GM21526 (cell line): Measurements from ENCODE around the gene MCC.

Experiments
- ATAC-seq: cut with Tn5 transposase; IDR thresholded peaks from one replicate; pipeline ENCODE4 v1.9.1; 2021; ENCODE audit warnings: moderate library complexity; ENCODE audit not compliant: unreplicated experiment, low FRiP score

MCC gene

DNA sequence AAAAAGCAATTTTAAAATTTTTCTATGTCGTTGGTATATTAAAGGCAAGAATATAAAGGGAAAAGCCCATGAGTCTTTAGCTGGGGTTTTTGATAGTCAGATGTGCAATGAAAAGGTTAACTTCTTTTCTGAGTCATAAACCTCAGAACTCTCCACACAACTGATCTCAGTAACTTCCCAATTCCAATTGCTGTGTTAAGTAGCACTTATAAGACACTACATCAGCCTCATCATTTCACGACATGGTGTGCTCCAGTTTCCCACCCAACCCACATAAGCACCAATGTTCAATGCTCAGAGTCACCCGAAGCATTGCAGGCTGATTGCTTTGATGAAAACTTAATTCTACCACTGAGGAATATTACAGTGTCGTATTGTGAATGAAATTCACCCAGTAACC is 209.3 kb downstream of the MCC start:
- no peak for ATAC-seq

DNA sequence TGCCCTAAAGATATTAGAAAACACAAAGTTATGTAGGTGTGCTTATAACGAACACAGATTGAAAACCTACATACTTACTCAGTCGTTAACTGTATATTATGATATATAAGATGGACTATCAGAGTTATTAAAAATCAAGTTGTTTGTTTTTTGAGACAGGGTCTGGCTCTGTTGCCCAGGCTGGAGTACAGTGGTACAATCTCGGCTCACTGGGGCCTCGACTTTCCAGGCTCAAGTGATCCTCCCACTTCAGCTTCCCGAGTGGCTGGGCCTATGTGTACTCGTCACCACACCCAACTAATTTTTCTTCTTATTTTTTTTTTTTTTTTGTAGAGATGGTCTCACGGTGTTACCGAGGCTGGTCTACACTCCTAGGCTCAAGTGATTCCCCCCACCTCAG is 211.8 kb downstream of the MCC start:
- ATAC-seq = no peak

DNA sequence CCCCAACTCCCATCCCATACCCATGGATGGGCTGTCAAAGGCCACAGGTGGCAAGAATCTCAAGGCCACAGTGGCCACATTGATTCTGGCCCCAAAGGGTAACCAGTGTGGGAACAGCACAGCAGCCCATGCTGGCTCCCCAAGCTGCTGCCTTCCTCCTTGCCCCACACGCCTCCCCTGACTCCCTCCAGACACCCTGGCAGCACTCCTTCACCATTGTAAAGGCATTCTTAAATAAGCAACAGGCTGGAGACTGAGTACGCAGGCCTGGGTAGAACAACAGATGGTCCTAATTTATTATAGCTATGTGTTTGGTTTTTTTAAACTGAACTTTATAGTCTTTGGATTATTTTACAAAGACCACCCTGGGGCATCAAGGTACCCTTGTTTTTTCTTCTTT is 212.3 kb downstream of the MCC start:
- no peak for ATAC-seq

DNA sequence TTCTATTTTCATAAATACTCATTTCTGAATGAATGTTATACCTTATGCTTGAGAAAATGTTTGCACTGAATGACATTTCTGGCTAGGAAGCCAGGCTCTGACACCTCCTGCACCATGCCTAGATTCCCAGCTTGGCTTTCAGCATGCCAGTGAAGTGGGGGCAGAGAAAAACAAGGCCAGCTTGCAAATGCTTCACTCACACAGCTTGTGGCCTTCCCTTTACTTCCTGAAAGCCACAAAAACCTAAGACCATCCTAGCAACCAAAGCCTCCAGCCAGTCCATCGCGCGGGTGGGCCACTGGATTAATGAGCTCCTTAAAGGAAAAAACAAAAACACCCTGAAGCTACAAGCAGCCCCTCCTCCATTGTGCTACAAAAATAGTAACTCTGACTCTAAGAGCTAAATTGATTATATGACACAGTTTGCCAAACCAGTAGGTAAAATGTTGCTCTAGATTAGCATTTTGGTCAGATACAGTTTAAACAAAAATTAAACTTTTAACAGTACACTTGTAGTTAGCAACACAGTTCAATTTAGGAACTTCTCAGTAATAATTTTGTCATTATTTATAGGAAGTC is 213.3 kb downstream of the MCC start:
- ATAC-seq = no peak

DNA sequence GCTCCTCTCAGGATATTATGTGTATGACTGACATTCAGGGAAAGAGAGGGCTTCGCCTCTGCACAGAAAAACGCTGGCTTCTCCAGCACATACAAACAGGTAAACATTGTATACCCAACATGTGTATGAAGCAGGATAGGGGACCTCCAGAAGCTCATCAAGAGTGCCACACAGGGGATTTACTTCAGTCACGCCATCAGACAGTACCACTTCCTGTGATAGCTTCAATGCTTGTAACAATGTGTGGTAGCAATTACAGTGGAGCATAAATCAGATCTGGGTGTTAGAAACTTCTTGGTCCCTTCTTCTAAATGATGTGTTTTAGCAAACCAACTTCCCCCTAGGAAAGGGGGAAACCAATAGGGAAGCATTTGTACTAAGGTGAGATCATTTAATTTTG is 214.3 kb downstream of the MCC start:
- no peak for ATAC-seq

DNA sequence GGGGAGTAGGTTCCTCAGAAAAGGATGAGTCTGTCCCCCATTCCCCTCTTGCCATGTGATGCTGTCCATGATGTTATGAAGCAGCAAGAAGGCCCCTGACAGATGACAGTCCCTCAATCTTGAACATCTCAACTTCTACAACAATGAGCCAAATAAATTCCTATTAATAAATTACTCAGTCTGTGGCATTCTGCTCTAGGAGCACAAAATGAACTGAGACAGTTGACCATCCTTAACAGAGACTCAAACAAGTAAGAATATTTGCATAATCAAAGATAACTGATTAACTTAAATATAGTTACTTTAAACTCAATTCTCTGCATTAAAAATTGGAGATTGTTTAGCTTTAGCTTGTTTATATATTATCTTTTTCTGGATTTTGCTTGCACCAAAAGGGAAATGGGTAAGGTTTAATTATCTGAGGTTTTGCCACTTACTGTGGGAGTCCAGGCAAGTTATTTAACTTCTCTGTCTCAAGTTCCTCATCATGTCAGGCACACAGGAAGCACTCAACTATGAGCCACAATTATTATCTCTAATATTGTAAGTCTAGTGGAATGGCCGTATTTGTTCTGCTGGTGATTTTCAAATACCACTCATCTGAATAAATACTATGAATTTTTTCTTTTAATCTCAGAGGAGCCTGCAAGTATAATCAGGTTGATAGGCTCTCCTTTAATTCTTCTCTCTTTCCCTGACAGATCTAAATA is 216.4 kb downstream of the MCC start:
- no peak for ATAC-seq

DNA sequence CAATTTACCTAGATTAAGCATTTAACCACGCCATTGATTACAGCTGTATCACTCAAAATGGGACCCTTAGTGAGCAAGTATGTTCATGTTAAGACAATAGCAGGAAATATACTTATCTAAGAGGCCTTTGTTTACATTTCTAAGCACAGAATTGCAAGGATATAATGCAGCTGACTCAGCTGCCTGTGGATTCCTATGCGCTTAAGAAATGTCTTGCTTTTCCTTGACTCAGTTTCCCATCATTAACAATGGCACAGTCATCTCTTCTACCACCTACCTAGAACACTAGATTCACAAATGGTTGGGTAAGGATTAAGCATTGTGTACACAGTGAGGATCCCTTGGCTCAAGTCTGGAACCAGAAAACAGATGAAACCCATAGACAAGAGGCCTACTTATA is 217.2 kb downstream of the MCC start:
- no peak for ATAC-seq

DNA sequence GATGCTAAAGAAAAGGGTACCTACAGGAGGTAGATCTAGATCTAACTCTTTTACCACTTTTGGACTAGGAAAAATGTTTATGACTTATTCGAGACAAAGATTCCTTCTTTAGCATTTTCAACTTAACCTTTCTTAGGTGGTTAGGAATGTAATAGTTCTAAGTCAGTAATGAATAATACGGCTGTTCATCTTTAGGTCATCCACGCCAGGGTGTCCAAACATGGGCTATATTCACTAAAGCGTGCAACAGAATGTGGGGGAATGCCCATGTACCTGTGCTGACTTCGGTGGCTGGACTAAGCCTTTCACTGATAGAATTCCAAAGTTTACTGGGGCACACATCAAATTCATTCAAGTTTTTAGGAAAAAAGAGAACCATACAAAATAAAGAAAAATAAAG is 218.2 kb downstream of the MCC start:
- ATAC-seq = no peak

DNA sequence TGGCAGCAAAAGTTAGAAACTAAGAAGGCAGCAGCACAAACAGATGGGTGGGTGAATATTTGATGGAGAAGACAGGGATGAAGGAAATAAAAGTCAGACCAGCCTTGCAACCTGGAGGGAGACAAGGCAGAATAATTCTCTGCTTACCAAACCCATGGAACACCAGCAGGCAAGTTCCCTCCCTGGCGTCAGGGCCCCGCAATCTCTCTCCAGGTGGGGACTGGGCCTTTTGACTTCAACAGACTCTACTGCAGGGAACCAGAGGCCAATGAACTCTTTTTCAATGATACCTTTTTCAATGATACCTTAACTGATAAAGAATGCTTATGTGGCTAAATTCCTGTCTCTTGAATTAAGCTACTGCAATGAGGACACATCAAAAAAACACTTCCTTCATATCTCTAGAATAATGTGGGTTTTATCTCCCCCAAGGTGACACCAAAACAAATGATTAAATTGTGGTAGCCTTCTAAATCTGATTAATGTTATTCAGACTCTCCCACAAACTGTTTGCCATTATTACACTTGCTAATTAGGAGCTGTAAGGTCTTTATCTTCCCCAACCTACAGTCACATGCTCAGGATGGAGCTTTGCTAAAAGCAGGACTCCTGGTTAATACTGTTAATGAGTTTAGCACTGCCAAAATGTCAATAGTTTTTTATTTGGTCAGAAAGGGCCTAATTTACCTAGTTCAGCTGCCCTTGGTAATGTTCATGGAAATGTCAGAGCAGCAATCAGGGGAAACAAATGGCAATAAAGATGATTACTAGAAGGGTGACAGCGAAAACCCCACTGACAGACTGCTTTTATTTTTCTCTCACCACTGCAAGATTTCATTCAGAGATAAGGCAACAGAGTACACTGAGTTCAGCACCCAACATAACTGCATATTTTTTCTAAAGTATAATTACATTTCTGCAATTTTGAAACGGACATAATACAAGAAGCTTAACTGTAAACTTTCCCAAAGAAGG is 218.9 kb downstream of the MCC start:
- ATAC-seq = no peak

DNA sequence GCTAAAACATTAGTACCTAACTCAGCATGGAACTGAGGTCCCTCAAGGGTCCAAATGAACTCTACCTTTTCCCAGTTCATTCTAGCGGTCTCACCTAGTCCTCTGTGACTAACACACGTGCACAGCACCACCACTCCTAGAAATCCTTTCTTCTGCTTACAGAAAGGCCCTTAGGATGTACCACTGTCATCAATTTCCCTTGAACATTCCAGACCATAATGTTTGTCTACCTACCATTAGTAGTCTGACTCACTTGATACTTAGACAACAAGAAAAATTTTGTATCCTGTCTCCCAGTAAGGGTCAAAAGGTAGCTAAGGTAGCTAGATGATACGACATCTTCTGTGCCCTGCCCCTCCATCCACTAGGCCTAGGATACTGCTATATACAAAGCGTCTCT is 220.0 kb downstream of the MCC start:
- ATAC-seq = no peak

DNA sequence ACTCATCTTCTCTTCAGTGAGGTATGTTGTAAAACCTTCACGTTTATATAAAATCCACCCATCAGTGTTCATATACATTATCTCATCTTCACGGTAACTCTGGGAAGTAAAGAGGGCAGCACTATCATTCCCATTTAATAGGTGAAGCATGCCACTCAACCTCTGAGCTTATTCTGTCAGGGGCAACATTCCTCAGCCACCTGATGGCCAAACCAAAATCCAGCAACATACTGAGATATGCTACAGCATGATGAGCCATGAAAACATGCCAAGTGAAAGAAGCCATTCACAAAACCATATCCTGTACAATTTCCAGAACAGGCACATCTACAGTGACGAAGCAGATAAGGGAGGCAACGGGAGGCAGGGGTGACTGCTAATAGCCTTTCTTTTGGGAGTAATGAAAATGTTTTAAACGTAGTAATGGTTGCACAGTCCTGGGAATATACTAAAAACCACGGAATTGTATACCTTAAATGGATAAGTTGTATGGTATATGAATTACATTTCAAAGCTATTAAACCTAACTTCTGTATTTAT is 220.8 kb downstream of the MCC start:
- no peak for ATAC-seq

DNA sequence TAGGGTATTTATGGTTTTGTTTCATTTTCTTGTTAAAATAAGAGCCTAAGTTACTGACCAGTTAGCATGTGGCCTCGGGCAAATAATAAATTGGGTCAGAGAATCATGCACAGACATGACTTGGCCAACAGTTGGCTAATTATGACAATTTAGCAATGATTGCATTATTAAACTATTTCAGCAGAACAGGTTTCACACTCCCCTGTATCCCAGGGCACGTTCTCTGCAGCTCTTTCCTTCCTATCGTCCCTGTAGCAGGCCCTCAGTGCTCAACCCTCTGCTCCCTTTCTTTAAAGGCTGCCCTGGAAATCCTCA is 221.4 kb downstream of the MCC start:
- ATAC-seq = no peak

DNA sequence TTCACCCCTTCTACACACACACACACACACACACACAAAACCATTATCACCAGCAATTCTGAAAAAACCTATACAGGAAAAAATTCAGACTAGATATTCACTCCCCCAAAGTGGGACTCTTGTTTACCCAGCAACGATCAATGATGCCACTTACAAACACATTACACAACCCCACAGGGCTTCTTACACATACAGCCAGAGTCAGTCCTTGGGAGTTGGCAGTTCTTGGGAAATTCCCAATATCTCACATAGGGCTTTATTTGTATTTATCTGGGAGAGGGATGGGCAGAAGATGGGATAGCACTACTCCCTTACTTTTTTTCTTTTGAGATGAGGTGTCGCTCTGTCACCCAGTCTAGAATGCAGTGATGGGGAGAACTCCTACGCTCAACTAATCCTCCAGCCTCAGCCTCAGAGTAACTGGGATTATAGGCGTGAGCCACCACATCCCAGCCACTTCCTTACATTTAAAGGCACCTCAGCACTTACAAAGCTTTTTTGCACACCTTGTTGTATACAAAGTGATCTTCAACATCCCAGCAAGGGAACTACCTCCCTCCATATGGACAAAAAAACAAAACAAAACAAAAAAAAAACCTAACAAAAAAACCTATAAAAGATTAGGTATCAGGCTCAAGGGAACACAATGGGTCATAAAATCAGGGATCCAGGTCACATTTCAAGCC is 221.9 kb downstream of the MCC start:
- ATAC-seq = no peak

DNA sequence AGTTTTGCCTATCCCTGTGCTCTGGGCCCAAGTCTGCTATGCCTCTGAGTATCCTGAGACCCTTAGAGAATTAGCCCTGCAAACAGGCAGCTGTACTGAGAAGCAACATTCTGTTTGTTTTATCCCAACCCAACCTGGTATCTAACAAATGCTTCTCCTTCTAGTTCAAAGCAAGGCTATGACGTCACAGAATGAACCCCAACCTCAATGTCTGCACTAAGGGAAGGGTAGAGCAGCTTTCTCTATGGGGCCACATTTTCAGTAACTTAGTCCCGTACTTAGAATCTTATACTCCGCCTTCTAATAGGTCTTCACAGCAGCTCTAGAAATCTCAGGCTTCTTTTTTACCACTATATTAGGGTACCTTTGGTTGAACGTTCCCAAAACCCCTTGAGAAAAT is 223.1 kb downstream of the MCC start:
- no peak for ATAC-seq

DNA sequence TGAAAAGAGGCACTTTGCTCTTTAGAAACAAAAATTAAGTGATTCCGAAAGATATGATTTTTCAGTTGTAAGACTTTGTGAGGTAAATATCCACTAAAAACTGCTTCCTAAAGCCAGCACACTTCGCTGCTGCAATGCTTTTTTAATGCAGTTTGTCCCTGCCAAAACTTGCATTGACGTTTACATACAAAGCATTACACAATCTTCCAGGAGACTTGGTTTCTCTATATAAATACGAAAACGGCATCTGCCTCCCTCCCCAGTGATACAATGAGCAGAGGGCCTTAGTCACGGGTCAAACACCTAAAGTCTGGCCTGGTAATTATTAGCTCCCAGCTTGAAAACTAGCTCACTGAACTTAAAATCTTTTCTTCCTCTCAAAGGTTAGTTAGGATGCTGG is 224.2 kb downstream of the MCC start:
- ATAC-seq = no peak

DNA sequence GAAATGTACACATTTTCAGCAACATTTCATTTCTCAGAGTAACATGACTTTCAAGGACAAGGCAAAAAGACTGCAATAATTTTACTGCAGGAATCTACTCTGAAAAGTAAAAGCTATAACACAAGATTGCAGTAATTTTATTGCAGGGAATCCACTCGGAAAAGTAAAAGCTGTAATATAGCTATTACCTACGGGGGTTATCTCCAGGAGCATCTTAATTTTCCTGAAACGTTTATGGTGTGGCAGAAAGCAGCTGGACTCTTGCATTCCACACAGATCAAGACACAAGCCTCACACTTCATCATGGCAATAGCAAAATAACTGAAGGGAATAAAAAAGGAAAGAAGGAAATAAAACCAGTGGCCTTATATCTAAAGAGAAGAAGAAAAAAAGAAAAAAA is 224.7 kb downstream of the MCC start:
- no peak for ATAC-seq

DNA sequence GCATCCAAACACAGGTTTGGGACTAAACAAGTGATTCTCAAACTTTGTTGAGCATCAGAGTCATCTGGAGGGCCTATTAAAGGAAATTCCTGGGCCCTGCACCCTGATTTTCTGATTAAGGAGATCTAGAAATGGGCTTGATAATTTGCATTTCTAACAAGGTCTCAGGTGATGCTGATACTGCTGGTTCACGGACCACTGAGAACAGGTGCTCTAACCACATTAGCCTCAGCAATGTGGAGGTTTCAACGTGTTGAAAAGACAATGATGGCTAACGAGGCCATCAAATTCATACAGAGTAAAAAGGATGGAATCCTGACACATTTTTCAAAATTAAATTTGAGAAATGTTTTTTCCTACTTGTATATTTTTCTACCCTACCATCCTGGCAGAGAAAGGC is 225.6 kb downstream of the MCC start:
- ATAC-seq = no peak

DNA sequence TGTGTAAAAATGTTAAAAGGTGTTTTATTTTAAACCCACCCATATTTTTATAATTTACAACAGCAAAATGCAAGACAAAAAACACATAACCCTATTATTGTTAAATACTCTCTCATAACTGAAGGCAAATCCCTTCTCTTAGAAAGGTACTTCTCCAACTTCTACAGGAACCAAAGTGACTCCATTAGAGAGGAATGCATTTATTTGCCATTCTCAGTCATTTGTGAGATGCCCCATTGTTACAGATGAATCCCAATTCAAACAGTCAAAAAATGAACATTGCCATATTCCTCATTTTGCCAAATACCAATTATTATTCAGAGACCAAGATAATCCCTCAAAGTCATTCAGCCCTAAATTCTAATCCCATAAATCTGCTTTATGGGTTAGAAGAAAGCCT is 229.2 kb downstream of the MCC start:
- ATAC-seq = no peak

DNA sequence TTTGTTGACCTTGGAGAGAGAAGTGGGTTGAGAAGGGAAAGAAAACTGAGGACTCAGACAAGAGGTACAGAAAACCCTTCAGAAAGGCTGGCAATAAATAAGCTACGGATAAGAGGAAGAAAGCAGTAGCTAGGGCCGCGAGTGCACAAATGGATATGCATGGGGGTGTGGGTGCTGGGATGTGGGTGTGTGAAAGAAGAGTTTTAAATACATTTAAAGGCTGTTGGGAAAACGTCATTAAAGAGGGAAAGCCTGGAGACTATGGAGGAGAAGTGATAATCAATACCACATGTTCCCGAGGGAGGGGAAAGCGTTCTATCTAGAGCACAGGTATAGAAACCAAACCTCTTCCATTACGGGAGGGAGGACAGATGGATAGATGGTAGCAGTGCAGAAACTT is 230.7 kb downstream of the MCC start:
- no peak for ATAC-seq

DNA sequence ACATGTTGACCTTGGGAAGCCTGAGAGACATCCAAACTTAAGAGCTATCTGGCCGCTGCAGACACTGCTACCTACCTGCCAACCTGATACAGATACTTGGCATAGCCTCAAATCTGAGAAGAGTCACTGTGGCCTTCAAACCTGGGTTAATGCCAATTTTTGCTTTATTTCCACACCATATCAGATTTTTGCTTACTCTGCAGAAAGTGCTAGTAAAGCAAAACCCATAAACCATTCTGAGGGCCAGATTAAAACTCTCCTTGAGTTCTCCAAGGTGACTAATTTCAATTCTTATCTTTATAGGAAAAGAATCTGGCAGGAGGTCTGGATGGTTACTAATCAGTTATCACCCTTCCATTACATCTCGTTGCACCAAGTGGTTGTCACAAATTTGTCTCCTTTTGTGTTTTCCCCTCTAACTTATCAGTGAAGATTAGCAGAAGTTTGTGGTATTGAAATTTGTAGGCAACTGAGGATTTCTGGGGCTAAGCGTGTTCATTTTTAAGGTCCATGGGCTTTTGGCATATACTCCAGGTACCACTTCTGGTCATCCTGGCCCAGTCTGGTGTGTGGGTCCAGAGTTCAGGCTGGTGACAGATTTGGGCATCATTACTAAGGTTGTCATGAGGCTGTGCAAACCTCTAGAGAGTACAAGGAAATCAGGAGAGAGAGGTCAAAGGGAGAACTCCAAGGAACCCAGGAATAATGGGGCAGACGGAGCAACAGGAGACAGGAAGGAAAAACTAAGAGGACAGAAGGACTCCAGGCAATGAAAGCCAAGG is 231.4 kb downstream of the MCC start:
- no peak for ATAC-seq
